ENCODE measurements around the gene NOTCH1.

Gene NOTCH1

GRCh38 chr9:136506425-136506824 is 39.4 kb downstream of the NOTCH1 start:
- no peaks in the 10 kb centered on the region for H3K4me1 ChIP-seq (ENCODE audit: low read length)
- no peaks in the 10 kb centered on the region for H4K20me1 ChIP-seq (ENCODE audit: insufficient read depth, low read length)
- H3K27me3 ChIP-seq (replicated peaks; ENCODE audit: insufficient read depth, low read length), result no peaks in the 10 kb centered on the region
- no peaks in the 10 kb centered on the region for H3K79me2 ChIP-seq (ENCODE audit: low read length)
- no peaks in the 10 kb centered on the region for H3K36me3 ChIP-seq (replicated peaks; ENCODE audit: insufficient read depth, low read length)
- no peak overlapping the region for H3K4me3 ChIP-seq (ENCODE audit: low read length)
- no peaks in the 10 kb centered on the region for H3K9me3 ChIP-seq (replicated peaks; ENCODE audit: insufficient read depth, low read length)
- no peak for TF ChIP-seq CTCF (IDR thresholded peaks at IDR 0.05; ENCODE audit: low read length)
- no peak for TF ChIP-seq EZH2phosphoT487 (IDR thresholded peaks at IDR 0.05; ENCODE audit: low read length)
- TF ChIP-seq EZH2 (optimal IDR thresholded peaks at IDR 0.05; ENCODE audit: low read depth, low read length), result no peak
- H2AFZ ChIP-seq (ENCODE audit: low read length), result no peak overlapping the region
- no peaks in the 10 kb centered on the region for H3K9me2 ChIP-seq (replicated peaks; ENCODE audit: insufficient read depth, low read length)
- H3K9ac ChIP-seq (ENCODE audit: low read length), result no peak overlapping the region
- no peak for DNase-seq
- no peak overlapping the region for H3K4me2 ChIP-seq (ENCODE audit: low read depth, low read length)
- no peaks in the 10 kb centered on the region for H3F3A ChIP-seq (ENCODE audit: insufficient read depth, low read length)
- no peak overlapping the region for H3K27ac ChIP-seq (ENCODE audit: low read length)

GRCh38 chr9:136505406-136506403 is 40.1 kb downstream of the NOTCH1 start:
- H3K27me3 ChIP-seq (replicated peaks; ENCODE audit: insufficient read depth, low read length), result no peaks in the 10 kb centered on the region
- H2AFZ ChIP-seq (ENCODE audit: low read length), result no peak overlapping the region
- no peaks in the 10 kb centered on the region for H3K4me1 ChIP-seq (ENCODE audit: low read length)
- no peaks in the 10 kb centered on the region for H3K36me3 ChIP-seq (replicated peaks; ENCODE audit: insufficient read depth, low read length)
- DNase-seq, result no peak
- H3K27ac ChIP-seq (ENCODE audit: low read length), result no peak overlapping the region
- no peak overlapping the region for H3K9ac ChIP-seq (ENCODE audit: low read length)
- H3F3A ChIP-seq (ENCODE audit: insufficient read depth, low read length), result no peaks in the 10 kb centered on the region
- no peaks in the 10 kb centered on the region for H3K9me3 ChIP-seq (replicated peaks; ENCODE audit: insufficient read depth, low read length)
- no peaks in the 10 kb centered on the region for H3K79me2 ChIP-seq (ENCODE audit: low read length)
- H4K20me1 ChIP-seq (ENCODE audit: insufficient read depth, low read length), result no peaks in the 10 kb centered on the region
- no peak overlapping the region for H3K4me2 ChIP-seq (ENCODE audit: low read depth, low read length)
- TF ChIP-seq EZH2 (optimal IDR thresholded peaks at IDR 0.05; ENCODE audit: low read depth, low read length) (no peak), EZH2phosphoT487 (IDR thresholded peaks at IDR 0.05; ENCODE audit: low read length) (no peak), CTCF (IDR thresholded peaks at IDR 0.05; ENCODE audit: low read length) (no peak)
- H3K9me2 ChIP-seq (replicated peaks; ENCODE audit: insufficient read depth, low read length), result no peaks in the 10 kb centered on the region
- no peak overlapping the region for H3K4me3 ChIP-seq (ENCODE audit: low read length)

- no peaks in the 10 kb centered on the region for H4K20me1 ChIP-seq (ENCODE audit: insufficient read depth, low read length)
- H3K27ac ChIP-seq (ENCODE audit: low read length), result no peak overlapping the region
- no peaks in the 10 kb centered on the region for H3K79me2 ChIP-seq (ENCODE audit: low read length)
- no peak overlapping the region for H3K4me2 ChIP-seq (ENCODE audit: low read depth, low read length)
- H3K9me2 ChIP-seq (replicated peaks; ENCODE audit: insufficient read depth, low read length), result no peaks in the 10 kb centered on the region
- no peak overlapping the region for H2AFZ ChIP-seq (ENCODE audit: low read length)
- DNase-seq, result no peak
- H3K36me3 ChIP-seq (replicated peaks; ENCODE audit: insufficient read depth, low read length), result no peaks in the 10 kb centered on the region
- H3K4me1 ChIP-seq (ENCODE audit: low read length), result no peaks in the 10 kb centered on the region
- no peak overlapping the region for H3K4me3 ChIP-seq (ENCODE audit: low read length)
- H3K9ac ChIP-seq (ENCODE audit: low read length), result no peak overlapping the region
- no peaks in the 10 kb centered on the region for H3K9me3 ChIP-seq (replicated peaks; ENCODE audit: insufficient read depth, low read length)
- TF ChIP-seq EZH2phosphoT487 (IDR thresholded peaks at IDR 0.05; ENCODE audit: low read length) (no peak), CTCF (IDR thresholded peaks at IDR 0.05; ENCODE audit: low read length) (no peak), EZH2 (optimal IDR thresholded peaks at IDR 0.05; ENCODE audit: low read depth, low read length) (no peak)
- no peaks in the 10 kb centered on the region for H3K27me3 ChIP-seq (replicated peaks; ENCODE audit: insufficient read depth, low read length)
- H3F3A ChIP-seq (ENCODE audit: insufficient read depth, low read length), result no peaks in the 10 kb centered on the region
Measured at GRCh38 chr9:136504512-136505348, 41.1 kb downstream of the NOTCH1 start.
